ENCODE data around the gene NEB.
"Not testable (repeated sequence)": the region's sequence is repeated elsewhere in the genome, so short reads cannot be mapped to it uniquely, and the experiment has no call there.

DNA sequence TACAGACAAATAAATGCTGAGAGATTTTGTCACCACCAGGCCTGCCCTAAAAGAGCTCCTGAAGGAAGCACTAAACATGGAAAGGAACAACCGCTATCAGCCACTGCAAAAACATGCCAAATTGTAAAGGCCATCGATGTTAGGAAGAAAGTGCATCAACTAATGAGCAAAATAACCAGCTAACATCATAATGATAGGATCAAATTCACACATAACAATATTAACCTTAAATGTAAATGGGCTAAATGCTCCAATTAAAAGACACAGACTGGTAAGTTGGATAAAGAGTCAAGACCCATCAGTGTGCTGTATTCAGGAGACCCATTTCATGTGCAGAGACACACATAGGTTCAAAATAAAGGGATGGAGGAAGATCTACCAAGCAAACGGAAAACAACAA lies 11.0 kb upstream of the NEB start:
- TF ChIP-seq, protein P1, sequence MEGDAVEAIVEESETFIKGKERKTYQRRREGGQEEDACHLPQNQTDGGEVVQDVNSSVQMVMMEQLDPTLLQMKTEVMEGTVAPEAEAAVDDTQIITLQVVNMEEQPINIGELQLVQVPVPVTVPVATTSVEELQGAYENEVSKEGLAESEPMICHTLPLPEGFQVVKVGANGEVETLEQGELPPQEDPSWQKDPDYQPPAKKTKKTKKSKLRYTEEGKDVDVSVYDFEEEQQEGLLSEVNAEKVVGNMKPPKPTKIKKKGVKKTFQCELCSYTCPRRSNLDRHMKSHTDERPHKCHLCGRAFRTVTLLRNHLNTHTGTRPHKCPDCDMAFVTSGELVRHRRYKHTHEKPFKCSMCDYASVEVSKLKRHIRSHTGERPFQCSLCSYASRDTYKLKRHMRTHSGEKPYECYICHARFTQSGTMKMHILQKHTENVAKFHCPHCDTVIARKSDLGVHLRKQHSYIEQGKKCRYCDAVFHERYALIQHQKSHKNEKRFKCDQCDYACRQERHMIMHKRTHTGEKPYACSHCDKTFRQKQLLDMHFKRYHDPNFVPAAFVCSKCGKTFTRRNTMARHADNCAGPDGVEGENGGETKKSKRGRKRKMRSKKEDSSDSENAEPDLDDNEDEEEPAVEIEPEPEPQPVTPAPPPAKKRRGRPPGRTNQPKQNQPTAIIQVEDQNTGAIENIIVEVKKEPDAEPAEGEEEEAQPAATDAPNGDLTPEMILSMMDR (IDR thresholded peaks at IDR 0.05) = not testable (repeated sequence)
- not testable (repeated sequence) for TF ChIP-seq POLR2A (IDR thresholded peaks at IDR 0.05)

All from transverse colon (tissue), 3 donors.